Gastroesophageal sphincter (tissue), 3 donors: ENCODE data around the gene AKAP17A.

ENCODE experiments used
- CTCF ChIP-seq, 4 experiments: fragments of 200-600 bp in 2 of 4; fragments of 450-650 bp in 2 of 4; sonication (generic) in 1 of 4; IDR thresholded peaks; one replicate each; pipeline ENCODE4 v1.5.1; 2017 to 2019; ENCODE audit warnings: antibody characterized with exemption in 4 of 4, mild to moderate bottlenecking in 2 of 4, moderate library complexity in 2 of 4
- POLR2AphosphoS5 ChIP-seq: sonication (generic); formaldehyde crosslinking; IDR thresholded peaks from one replicate; pipeline ENCODE4 v1.6.1; 2017; ENCODE audit warnings: antibody characterized with exemption

- peak in 3 of 4 experiments; percentile 25 to 54 (median 29) for TF ChIP-seq CTCF (IDR thresholded peaks at IDR 0.05)
- TF ChIP-seq POLR2AphosphoS5: peak; percentile 73
Observed at GRCh38 chrX:1591102-1591862, at the start of gene AKAP17A.
